Ascending aorta (tissue), 2 donors: ENCODE data around the gene PAFAH1B2. TPM values are rescaled to one million over a fixed set of nuclear protein-coding genes. Genes with fewer than 3 reads are reported as not detected.

Source experiments
- DNase-seq, 2 donors: peaks; one replicate each; pipeline ENCODE4 v3.0.0-alpha.2; 2019; ENCODE audit warnings: low spot score in 2 of 2
- H3K27ac ChIP-seq, 2 donors: fragments of 200-600 bp; sonication (generic); one replicate each; pipeline ENCODE4 v1.5.1; 2016 to 2017; ENCODE audit warnings: mild to moderate bottlenecking in 1 of 2
- H3K27me3 ChIP-seq: fragments of 200-600 bp; sonication (generic); one replicate; pipeline ENCODE4 v1.5.1; 2017
- H3K36me3 ChIP-seq, 2 donors: fragments of 200-600 bp; sonication (generic); one replicate each; pipeline ENCODE4 v1.5.1; 2016
- H3K4me1 ChIP-seq, 2 donors: fragments of 200-600 bp; sonication (generic); one replicate each; pipeline ENCODE4 v1.5.1; 2016 to 2017; ENCODE audit warnings: mild to moderate bottlenecking in 1 of 2
- H3K4me3 ChIP-seq, 2 donors: fragments of 200-600 bp; sonication (generic); one replicate each; pipeline ENCODE4 v1.5.1; 2016 to 2017; ENCODE audit warnings: mild to moderate bottlenecking in 1 of 2
- H3K9me3 ChIP-seq, 2 donors: fragments of 200-600 bp; sonication (generic); one replicate each; pipeline ENCODE4 v1.5.1; 2016
- CTCF ChIP-seq, 3 experiments: fragments of 200-600 bp in 2 of 3; fragments of 450-650 bp in 1 of 3; sonication (generic) in 2 of 3; IDR thresholded peaks; one replicate each; pipeline ENCODE4 v1.5.1; 2016 to 2019; ENCODE audit warnings: antibody characterized with exemption in 3 of 3, mild to moderate bottlenecking in 1 of 3, moderate library complexity in 1 of 3
- intact Hi-C: fragments of 100-400 bp; cut with DNase I; formaldehyde crosslinking; loops from one replicate; pipeline ENCODE4 v1.15.1; 2023
- total RNA-seq: library from RNA; depleted of rRNA; stranded (reverse); fragments of >200 nt; gene quantifications from one replicate; pipeline ENCODE4 v1.1.0, GENCODE V29; 2016

PAFAH1B2 gene
- total RNA-seq, 1 donor from 2014 or later: 60.7 TPM

- peaks cover 72 to 83% of the 10 kb centered on the region in 2 donors for H3K36me3 ChIP-seq
- peak overlapping the region in 1 of 2 donors; percentile 11 for H3K27ac ChIP-seq
- H3K4me3 ChIP-seq: no peak overlapping the region
- H3K27me3 ChIP-seq: no peaks in the 10 kb centered on the region
- intact Hi-C loops: no loop called here
- no peaks in the 10 kb centered on the region for H3K4me1 ChIP-seq
- TF ChIP-seq CTCF (IDR thresholded peaks at IDR 0.05): no peak
- DNase-seq: peak in 1 of 2 donors; percentile 67
- H3K9me3 ChIP-seq: no peaks in the 10 kb centered on the region
These were observed 45.3 kb downstream of the PAFAH1B2 start for GRCh38 chr11:117189191-117189940.

GRCh38 chr11:117189941-117190544, 46.0 kb downstream of the PAFAH1B2 start:
- Histone ChIP-seq H3K27me3 (no peaks in the 10 kb centered on the region), H3K4me3 (no peak overlapping the region), H3K4me1 (no peaks in the 10 kb centered on the region), H3K27ac (no peak overlapping the region), H3K9me3 (no peaks in the 10 kb centered on the region), H3K36me3 (peaks cover 74 to 86% of the 10 kb centered on the region in 2 donors)
- DNase-seq: peak in 1 of 2 donors; percentile 39
- intact Hi-C loops: no loop called here
- TF ChIP-seq CTCF (IDR thresholded peaks at IDR 0.05): no peak

GRCh38 chr11:117191680-117192400, 47.8 kb downstream of the PAFAH1B2 start:
- Histone ChIP-seq H3K9me3 (no peaks in the 10 kb centered on the region), H3K36me3 (peaks cover 66 to 87% of the 10 kb centered on the region in 2 donors), H3K27ac (no peak overlapping the region), H3K27me3 (no peaks in the 10 kb centered on the region), H3K4me1 (no peaks in the 10 kb centered on the region), H3K4me3 (no peak overlapping the region)
- TF ChIP-seq CTCF (IDR thresholded peaks at IDR 0.05): no peak
- intact Hi-C loops: no loop called here
- DNase-seq: no peak

- Histone ChIP-seq H3K27ac (no peak overlapping the region), H3K36me3 (peaks cover 60 to 84% of the 10 kb centered on the region in 2 donors), H3K4me1 (peaks cover 0 to 2% of the 10 kb centered on the region in 2 donors), H3K27me3 (no peaks in the 10 kb centered on the region), H3K9me3 (no peaks in the 10 kb centered on the region), H3K4me3 (no peak overlapping the region)
- DNase-seq: no peak
- TF ChIP-seq CTCF (IDR thresholded peaks at IDR 0.05): no peak
- intact Hi-C loops: no loop called here
These were observed 48.4 kb downstream of the PAFAH1B2 start for GRCh38 chr11:117192401-117192875.

GRCh38 chr11:117193130-117194020, 49.3 kb downstream of the PAFAH1B2 start:
- no peak overlapping the region for H3K4me3 ChIP-seq
- no peak overlapping the region for H3K27ac ChIP-seq

More at GRCh38 chr11:117193130-117194020, 49.3 kb downstream of the PAFAH1B2 start:
- peaks cover 0 to 7% of the 10 kb centered on the region in 2 donors for H3K4me1 ChIP-seq
- intact Hi-C loops: no loop called here
- H3K27me3 ChIP-seq: no peaks in the 10 kb centered on the region
- TF ChIP-seq CTCF (IDR thresholded peaks at IDR 0.05): no peak
- H3K9me3 ChIP-seq: no peaks in the 10 kb centered on the region
- no peak for DNase-seq
- H3K36me3 ChIP-seq: peaks cover 51 to 74% of the 10 kb centered on the region in 2 donors
